CD4-positive, alpha-beta T cell treated with Interleukin-15 for 1 hour (primary cell): ENCODE results near the gene TMEM134.

Experiments
- DNase-seq: peaks from one replicate; pipeline ENCODE4 v3.0.0-alpha.2; 2020

Gene TMEM134

DNA sequence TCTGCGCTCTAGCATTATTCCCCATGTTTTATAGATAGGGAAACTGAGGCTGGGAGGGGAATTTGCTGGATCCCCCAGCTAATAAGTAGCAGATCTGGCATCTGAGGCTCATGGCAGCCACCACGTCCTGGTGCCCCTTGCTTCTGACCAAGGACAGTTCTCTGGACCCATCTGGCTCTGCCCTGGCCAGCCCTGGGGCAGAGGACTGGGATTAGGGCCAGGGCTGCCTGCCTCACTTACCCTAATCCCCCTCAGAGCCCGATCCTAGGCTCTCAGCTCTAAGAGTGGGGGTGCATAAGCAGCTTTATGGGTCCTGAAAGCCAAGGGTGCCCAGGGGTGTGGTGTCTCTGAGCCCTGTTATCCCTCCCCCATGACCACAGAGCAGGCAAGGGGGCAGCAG, 14.0 kb downstream of the TMEM134 start, which contains the start of gene CABP4:
CABP4 (plus strand) TSS at position 301 of the 400 bp plus-strand sequence; CDS start at position 371, 70 bp downstream.
- no peak for DNase-seq

DNA sequence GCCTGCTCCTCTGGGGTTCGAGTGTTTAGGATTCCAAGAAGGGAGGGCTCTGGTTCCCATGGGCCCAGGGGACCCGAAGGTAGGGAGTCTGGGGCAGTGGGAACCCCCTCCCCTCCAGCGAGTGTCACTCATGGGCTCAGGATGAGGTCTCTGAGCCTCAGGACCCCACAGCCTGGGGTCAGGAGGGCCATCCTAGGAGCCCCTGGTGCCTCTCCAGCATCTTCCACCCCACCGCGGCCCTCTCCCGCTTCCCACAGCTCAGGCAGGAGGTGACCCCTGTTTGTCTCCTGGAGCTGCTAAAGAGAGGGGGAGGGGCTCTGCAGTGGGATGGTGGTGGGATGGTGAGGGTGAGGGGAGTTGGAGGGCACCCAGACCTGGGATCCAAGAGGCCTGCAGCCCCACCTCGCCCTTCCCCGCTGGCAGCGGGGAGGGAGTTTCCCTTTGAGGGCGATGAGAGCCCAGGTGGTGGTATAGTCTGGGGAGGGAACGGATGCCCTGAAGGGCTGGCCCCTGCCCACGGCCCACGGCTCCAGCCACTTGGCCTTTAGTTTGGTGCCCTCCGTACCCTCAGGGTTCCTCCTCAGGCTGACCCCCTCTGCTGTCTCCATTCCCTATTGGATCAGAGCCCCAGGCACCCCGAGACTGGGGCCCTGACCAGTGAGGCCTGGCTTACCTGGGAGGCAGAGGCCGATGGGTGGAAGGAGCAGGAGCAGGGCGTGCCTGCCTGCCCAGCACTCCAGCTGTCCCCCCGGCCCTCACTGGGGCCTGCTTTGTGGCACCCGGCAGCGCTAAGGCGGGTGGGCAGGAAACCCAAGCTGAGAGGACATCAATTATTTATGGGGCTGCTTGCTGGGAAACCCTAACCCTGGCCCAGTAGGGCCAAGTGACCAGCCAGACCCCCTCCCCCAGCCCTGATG, 15.0 kb downstream of the TMEM134 start:
- no peak for DNase-seq

DNA sequence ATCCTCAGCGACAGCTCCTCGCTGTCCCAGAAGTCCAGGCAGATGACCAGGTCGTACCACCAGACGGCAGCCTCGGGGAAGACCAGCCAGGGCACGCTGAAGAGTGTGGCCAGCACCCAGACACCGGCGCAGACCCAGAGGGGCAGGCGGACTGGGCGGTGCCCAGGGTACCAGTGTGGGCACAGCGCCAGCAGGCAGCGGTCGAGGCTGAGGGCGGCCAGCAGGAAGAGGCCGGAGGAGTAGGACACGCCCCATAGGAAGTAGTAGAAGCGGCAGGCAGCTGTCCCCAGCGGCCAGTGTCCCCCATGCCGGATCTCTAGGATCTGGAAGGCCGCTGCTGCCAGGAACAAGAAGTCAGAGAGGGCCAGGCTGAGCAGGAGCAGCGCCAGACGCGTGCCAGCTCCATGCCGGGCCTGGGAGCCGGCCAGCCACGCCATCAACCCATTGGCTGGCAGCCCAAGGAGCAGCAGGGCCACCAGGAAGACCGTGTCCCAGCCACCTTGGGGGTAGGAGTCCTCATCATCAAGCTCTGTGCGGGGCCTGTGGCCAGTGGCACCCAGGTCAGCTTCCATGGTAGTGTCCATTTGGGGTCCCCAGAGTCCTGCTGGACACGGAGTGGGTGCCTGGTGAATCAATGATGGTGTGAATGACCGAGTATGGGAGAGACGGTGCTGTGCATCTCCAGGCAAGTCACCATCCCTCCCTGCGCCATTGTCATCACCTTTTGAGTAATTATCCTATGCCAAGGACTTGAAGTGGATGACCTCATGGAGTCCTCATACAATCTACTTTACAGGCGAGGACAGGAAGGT, 16.7 kb downstream of the TMEM134 start, which contains the start of gene GPR152:
GPR152 (minus strand) TSS at position 589 of the 812 bp plus-strand sequence; CDS start at position 584, 5 bp downstream.
- DNase-seq: no peak

DNA sequence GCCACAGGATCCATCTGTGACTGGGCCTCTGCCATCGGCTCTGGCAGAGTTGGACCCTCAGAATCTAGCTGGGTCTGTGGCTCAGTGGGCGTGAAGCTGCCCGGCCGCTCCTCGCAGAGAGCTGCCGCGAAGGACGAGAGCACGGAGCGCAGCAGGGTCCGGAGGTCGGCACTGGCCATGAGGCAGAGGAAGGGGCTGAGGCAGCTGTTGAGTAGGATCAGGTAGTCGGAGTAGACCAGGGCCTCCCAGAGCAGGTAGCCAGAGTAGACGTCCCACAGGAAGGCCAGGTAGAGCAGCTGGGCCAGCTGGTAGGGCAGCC, 17.4 kb downstream of the TMEM134 start:
- no peak for DNase-seq

DNA sequence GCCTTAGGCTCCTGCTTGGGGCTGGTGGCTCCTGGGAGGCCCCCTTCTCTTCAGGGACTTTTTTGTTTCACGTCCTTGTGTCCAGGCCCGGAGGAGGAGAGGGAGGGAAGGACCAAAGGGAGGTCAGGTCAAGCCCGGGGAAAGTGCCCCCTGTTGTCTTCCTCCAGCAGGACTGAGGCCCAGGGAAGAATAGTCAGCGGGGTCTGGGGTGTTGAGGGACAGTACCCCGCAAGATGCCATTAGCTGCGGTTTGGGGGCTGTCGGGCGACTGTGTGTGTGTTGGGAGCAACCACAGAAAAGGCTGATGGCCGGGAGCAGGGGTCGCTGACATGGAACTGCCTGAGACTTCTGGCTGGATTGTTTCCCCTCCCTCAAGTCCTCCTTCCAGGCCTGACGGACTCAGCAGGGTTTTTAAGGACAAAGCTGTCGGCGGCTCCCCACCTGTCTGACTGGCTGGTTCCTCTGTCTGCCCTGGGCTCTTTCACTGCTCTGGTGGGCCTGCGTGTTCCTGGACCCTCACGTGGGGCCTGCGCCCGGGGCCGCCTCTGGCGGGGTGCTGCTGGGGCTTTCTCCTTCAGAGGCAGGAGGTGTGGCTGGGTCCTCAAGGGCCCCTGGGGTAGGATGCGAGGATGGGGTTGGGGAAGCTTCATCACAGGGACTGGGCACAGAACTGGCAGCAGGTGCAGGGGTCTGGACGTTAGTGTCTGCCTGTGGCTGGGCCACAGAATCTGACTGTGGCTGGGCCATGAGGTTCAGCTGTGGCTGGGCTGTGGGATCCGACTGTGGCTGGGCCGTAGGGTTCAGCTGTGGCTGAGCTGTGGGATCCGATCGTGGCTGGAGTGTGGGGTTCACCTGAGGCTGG, 18.0 kb downstream of the TMEM134 start:
- DNase-seq: no peak

DNA sequence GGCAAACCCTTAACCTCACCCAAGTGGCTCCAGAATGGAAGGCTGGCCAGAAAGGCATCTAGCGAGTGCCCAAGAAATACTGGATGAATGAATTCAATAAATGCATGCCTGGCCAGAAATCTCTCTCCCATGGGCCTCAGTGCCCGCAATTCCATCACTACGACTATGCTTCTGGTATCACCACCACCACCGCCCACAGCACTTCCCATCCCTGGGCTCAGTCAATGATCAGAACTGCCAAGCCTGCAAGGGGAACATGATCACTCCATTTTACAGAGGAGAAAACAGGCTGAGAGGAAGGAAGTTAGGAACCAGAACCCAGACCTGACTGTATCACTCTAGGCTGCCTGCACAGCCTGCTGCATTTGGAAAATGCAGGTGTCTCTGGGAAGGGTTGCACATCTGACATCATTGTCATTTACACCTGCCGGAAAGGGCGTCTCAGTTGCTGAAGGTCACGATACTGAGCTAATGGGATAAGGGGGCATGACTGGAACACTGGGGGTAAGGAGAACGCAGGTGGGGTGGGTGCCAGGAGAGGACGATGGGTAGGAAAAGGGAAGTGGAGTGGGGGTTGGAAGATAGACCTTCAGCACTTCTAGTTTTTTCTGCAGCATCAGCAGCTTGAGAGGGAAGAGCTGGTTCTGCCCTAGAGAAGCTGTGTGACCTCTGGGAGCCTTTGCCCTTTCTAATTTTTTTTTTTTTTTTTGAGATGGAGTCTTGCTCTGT, 19.8 kb downstream of the TMEM134 start:
- no peak for DNase-seq

DNA sequence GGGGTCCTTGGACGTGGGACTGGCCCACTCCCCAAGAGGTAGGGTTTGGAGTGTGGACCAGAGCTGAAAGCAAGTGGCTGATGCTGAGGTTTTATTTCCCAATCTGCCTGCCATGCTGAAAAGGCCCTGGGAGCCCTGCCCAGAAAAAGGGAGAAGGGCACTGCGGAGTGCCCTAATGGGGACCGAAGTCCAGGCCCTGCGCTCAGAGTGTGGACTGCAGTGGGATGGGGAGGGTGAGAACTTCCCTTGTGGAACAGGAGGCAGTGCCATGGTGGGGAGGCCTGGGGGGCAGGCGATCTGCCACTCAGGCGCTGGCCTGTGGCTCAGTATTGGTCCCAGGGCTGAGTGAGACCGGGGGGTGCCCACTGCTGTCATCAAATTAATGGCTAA, 20.8 kb downstream of the TMEM134 start:
- no peak for DNase-seq

DNA sequence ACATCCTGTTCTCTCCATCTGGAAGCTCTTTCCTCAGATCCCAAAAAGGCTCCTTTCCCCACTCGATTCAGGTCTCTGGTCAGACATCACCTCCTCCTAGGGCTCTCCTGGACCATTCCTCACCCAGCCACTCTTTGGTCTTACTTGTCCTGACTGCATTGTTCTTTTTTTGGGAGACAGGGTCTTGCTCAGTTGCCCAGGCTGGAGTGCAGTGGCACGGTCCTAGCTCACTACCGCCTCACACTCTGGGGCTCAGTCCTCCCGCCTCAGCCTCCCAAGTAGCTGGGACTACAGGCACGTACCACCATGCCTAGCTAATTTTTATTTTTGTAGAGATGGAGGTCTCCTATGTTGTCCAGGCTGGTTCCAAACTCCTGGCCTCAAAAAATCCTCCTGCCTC, 23.5 kb downstream of the TMEM134 start:
- DNase-seq: no peak

DNA sequence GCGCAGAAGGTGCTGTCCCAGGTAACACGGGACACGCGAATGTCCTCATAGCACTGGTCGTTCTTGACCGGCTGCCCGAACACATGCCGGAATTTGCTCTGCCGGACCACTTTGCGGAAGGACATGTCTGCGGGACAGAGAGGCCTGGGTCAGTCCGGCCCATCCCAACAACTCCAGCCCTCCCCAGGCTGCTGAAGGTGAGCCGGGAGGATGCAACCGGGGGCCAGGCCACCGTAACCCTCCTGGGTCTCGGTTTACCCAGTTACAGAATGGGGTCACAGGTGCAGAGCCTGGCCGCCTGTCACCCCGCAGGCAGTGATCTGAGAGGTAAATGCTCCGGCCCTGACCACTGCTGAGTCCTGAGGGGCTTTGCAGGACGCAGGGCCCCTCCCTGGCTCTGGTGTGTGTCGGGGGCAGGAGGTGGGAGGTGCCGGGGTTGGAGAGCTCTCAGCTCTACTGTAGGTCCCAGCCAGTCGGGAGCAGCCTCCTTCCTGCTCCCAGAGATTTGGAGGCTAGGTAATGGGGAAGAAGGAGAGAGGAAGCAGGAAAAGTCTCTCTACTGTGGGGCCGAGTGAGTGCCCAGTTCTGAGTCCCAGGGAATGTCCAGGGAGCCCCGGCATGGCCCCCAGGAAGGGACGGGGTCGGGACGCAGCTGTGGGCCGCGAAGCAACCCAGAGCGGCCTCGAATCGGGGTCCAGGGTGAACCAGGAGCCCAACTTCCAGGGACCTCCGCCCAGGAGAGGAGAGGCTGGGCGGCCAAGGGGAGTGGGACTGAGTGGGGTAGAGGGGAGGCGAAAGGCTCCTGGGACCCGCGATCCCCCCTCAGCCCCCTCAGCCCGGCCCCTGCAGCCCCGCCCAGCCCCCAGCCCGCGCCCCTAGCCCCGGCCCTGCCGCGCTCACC, 26.3 kb downstream of the TMEM134 start:
- DNase-seq: no peak

DNA sequence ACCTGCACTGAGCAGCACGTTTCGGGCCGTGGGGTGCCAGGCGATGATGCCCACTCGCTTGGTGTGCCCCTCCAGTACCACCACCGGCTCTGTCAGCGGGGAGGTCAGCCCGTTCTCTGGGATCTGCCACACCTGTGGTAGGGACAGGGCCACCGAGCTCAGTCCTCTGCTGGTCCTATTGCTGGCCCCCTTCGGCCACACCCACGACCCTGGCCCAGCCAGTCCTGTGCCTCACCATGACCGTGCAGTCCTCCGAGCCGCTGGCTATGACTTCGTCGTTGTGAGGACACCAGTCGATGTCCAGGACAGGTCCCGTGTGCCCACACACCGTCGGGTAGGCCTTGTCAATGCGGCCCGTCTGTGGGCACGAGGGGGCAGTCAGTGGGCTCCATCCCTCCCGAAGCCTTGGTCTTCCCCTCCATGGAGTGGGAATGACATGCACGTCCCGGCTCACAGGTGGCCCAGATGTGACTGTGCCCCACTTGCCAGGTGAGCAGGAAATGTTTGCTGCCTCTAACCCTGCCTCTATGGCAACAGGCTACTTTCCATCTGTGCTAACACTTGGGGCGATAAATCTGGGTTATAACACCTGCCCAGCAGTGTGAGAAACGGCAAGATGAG, 27.2 kb downstream of the TMEM134 start:
- DNase-seq: no peak

DNA sequence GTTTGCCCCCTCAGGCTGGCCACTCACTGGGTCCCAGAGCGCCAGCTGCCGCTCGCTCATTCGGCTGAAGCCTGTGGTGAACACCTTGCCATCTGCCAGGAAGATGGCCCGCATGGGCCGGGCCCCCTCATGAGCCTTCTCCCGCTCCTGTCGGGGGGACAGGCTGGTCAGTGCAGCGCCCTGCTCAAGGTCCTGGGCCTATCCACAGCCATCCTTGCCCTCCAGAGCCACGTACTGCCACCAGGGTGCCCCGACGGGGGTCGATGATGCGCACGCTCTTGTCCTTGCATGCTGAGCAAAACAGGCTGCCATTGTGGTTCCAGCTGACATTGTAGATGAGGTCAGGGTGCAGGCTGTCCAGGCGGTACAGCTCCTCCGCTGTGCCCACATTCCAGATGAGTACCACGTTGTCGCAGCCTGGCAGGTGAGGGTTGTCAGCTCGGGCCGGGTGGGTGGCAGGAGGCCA, 27.9 kb downstream of the TMEM134 start:
- no peak for DNase-seq

DNA sequence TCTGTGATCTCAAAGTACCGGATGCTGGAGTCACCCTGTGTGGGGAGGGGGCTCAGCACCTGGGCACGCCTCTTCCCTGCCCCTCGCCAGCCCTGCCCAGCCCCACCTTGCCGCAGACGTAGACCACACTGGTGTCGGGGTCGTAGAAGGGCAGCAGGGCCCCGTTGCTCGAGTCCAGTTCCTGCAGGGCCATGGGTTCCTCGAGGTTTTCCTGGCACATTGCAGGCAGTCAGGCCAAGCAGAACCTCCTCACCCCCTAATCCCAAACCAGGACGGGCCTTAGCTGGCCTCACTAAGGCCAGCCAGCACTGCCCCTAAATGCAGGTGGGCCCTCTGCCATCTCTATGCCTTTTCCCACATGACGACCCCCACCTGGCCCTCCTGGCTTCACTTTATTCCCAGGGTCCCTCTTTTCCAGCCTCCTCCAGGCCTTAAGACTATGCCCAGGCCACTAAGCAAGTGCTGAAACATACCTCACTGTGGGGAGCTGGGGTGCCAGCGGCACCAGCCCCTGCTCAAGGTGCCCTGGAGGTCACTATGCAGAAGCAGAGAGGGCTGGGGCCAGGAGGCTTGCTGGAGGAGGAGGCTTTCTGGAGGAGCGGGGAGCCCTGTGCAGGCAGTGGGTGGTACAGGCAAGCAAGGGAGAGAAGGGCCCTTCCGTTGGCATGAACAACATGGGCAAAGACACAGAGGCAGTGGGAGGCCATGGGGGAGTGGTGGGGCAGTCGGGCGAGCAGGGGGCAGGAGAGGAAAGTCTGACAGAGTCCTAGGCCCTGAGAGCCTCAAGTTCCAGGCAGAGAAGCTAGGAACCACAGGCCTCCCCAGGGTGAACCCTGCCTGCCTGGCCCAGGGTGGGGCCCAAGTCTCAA, 28.6 kb downstream of the TMEM134 start:
- no peak for DNase-seq

DNA sequence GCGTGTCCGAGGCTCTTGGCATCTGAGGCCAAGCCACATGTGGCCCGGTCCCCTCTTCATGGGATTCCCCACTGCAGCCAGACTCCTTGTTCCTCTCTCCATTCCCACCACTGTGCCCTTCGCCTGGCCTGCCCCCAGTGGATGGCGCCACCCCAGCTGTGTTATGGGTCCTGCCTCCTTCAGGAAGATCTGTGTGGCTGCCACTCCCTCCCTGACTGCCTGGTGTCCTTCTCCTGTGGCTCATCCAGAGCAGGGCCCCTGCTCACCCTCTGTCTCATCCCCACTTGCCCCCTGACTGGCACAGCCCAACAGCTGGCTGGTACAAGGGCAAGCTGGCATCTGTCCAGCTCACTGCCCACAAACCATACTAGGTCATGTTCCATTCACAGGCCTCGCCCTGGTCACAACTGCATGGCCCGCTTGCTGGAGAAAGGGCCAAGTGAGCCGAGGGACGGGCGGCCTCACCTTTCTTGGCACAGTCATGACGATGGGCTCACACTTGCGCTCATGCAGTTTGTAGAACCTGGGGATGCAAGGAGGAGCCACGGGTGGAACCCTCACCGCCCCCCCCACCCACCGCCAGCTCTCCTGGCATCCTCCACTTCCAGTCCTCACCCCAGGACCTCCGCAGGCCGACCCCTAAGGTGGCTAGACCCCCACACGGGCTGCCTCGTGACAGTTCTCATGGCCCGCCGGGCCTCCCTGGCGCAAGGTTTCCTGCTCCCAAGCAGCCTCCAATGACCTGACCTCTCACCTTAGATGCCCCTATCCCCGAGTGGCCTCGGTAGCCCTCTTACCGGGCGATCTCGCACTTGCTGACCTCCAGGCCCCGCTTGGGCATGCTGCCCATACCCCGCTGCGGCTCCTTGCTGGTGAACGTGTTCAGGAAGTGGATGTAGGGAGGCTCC, 29.5 kb downstream of the TMEM134 start:
- DNase-seq: no peak

DNA sequence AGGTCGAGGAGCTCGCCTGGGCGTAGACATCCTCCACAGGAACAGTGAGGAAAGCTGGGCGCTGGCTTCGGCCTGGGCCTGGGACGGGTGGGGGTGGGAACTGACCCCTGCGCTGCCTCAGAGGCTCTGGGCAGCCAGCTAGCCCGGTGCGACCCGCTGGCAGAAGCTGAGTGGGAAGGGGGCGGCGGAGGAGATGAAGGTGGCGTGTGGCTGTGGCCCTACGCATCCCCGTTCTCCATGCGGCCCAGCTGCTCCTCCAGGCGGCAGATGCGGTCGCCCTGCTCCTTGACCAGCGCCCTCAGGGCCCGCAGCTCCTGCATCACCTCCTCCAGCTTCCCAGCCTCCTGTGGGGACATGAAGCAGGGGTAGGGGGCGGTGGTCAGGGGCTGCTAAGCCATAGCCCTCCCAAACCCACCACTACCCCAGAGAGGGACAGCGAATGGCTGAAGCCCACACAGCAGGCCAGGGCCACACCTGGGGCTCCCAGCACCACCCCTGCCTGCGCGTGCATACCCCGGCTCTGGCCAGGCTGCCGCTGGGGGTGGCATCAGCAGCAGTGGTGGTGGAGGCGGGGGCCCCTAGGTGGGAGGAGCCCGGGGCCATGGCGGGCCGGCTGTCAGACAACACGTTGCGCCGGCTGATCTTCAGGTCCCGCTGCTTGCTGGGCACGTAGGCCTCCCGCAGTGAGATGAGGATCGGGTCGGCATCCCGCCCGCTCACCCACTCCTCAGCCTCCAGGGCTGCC, 30.7 kb downstream of the TMEM134 start:
- DNase-seq: peak; percentile 71

DNA sequence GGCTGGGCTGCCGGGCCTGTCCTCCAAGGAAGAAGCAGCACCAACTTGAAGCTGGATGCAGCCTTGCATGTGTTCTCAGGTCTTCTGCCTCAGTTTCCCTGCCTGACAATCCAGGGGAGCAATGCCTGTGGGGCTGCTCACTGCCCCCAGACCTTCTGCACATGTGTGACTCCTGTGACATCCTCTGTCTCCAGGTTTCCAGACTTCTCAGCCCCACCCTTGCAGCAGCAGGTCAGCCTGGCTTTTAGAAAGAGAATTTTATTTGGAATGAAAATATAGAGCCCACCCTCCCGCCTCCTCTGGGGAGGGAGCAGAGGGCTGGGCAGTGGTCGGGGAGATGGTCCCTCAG, 31.3 kb downstream of the TMEM134 start:
- no peak for DNase-seq

DNA sequence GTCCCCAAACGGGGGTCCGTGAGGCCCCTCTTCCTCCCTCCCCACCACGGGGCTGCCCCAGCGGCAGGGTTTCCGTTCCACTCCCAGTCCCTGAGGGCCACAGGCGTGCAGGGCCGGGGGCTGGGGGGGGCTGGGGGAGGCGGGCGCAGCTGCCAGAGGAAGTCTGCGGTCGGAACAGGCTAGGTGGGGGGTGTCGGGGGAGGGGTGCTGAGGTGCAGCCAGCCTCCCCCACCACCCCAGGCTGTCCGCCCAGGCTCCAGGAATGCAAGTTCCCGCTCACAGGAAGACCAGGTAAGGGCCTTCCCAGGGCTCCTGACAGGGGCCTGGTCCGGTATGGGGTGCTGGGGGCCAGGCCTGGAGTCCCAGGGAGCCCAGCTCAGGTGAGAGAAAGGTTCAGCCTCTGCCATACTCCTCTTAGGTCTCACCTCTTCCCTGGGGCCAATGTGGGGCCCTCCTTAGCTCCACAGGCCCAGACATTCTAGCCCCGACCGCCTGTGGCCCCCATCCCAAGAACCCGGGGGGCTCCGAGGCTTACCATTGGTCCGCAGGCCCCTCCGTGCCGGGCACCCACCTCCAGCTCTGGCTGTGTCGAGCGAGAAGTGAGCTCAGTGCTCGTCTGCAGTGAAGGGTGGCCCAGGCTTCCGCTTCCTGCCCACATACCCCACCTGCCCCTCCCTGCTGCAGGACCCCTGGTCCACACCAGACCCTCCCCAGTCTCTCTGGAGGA, 31.8 kb downstream of the TMEM134 start, which contains the start of gene PTPRCAP:
PTPRCAP (minus strand) TSS at position 601 of the 727 bp plus-strand sequence; CDS start at position 538, 63 bp downstream.
- peak; percentile 78 for DNase-seq
